Stimulated activated CD8-positive, alpha-beta memory T cell treated with anti-CD3 and anti-CD28 coated beads, Interleukin-4, amount 100 ng/mL, for 48 hours (primary cell): ENCODE data around the gene MYH6.
"Not testable (repeated sequence)": the region's sequence is repeated elsewhere in the genome, so short reads cannot be mapped to it uniquely, and the experiment has no call there.

Experiments used
- DNase-seq: peaks from one replicate; pipeline ENCODE4 v3.0.0-alpha.2; 2020

Gene MYH6

GRCh38 chr14:23407516-23408306 lies at the start of gene MYH6:
Gene MYH6, minus strand, starts transcription at chr14:23408273. Its CDS starts 1,050 bp downstream, at chr14:23407223.
- DNase-seq: no peak

- DNase-seq: not testable (repeated sequence)
Measured at GRCh38 chr14:23456883-23457586, 49.0 kb upstream of the MYH6 start.

GRCh38 chr14:23454445-23454856 lies 46.4 kb upstream of the MYH6 start:
- no peak for DNase-seq

- no peak for DNase-seq
Measured at GRCh38 chr14:23452237-23452636, 44.2 kb upstream of the MYH6 start.

GRCh38 chr14:23450379-23450778 lies 42.3 kb upstream of the MYH6 start:
- DNase-seq: no peak

GRCh38 chr14:23449314-23449713 lies 41.2 kb upstream of the MYH6 start:
- no peak for DNase-seq

GRCh38 chr14:23447361-23448350 lies 39.6 kb upstream of the MYH6 start:
- DNase-seq: no peak

GRCh38 chr14:23446291-23446851 lies 38.3 kb upstream of the MYH6 start:
- DNase-seq: no peak

- no peak for DNase-seq
Measured at GRCh38 chr14:23445773-23446172, 37.7 kb upstream of the MYH6 start.

- DNase-seq: no peak
Measured at GRCh38 chr14:23444314-23444713, 36.2 kb upstream of the MYH6 start.

GRCh38 chr14:23443881-23444280 lies 35.8 kb upstream of the MYH6 start:
- peak; percentile 2 for DNase-seq

- DNase-seq: peak; percentile 14
Measured at GRCh38 chr14:23443411-23443812, 35.3 kb upstream of the MYH6 start.

GRCh38 chr14:23442721-23443356 lies 34.8 kb upstream of the MYH6 start:
- DNase-seq: peak; percentile 13

GRCh38 chr14:23441076-23441475 lies 33.0 kb upstream of the MYH6 start:
- DNase-seq: no peak

- DNase-seq: no peak
Measured at GRCh38 chr14:23439107-23439835, 31.2 kb upstream of the MYH6 start.

GRCh38 chr14:23438101-23438971 lies 30.3 kb upstream of the MYH6 start:
- DNase-seq: no peak

- DNase-seq: no peak
Measured at GRCh38 chr14:23437133-23438100, 29.3 kb upstream of the MYH6 start.

GRCh38 chr14:23436327-23437132 lies 28.5 kb upstream of the MYH6 start:
- no peak for DNase-seq
